LNCaP clone FGC (cell line): ENCODE data around the gene SLC34A3.

ENCODE experiments used
- DNase-seq: peaks from one replicate; pipeline ENCODE4 v3.0.0-alpha.2; 2011; ENCODE audit warnings: low read depth
- H3K4me3 ChIP-seq: 2 replicates; pipeline ENCODE4 v1.5.1; 2011; ENCODE audit warnings: mild to moderate bottlenecking, low read depth, low read length, control low read depth
- CTCF ChIP-seq: IDR thresholded peaks from 2 replicates; pipeline ENCODE4 v1.5.1; 2012; ENCODE audit warnings: mild to moderate bottlenecking; ENCODE audit not compliant: control insufficient read depth, insufficient read depth; ENCODE audit errors: extremely low read depth

SLC34A3 gene

GRCh38 chr9:137202966-137203365 is 27.7 kb upstream of the SLC34A3 start:
- DNase-seq = no peak
- no peak overlapping the region for H3K4me3 ChIP-seq
- no peak for TF ChIP-seq CTCF

- no peak for DNase-seq
- TF ChIP-seq CTCF = no peak
- peak overlapping the region; percentile 85 for H3K4me3 ChIP-seq
Observed at GRCh38 chr9:137204731-137205125, 26.0 kb upstream of the SLC34A3 start.

DNA sequence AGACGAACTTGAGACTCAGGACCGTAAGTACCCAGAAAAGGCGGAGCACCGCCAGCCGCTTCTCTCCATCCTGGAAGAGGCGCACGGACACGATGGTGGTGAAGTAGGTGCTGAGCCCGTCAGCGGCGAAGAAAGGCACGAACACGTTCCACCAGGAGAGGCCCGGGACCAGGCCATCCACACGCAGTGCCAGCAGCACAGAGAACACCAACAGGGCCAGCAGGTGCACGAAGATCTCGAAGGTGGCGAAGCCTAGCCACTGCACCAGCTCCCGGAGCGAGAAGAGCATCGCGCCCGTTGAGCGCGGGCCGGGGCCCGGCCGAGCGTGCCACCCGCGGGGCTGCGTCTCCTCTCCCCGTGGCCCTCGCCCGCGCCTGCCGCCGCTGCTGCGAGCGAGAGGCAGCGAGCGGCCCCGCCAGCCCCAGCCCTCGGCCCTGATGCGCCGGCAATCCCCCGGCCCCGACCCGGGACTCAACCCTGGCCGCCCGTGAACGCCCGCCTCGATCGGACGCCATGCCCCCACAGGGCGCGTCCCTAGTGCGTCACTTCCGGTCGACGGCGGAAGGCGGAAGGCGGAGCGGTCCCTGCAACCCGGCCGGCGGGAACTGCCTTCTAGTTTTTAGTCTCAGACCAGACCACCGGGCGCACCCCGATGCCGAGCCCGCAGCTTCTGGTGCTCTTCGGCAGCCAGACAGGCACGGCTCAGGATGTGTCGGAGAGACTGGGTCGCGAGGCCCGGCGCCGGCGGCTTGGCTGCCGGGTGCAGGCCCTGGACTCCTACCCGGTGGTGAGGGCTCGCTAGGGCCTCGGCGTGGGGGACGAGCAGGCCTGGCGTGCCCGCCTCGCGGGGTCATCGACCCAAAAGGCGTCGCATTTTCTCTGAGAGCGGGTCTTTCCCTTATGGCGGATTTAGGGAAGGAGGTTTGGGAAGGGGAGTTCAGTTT is 25.3 kb upstream of the SLC34A3 start, which contains the start of the genes NDOR1 and TMEM203:
NDOR1 (plus strand) TSS at position 575 of the 944 bp plus-strand sequence; CDS start at position 653, 78 bp downstream.
TMEM203 (minus strand) TSS at position 523 of the 944 bp plus-strand sequence; CDS start at position 289, 234 bp downstream.
- no peak for TF ChIP-seq CTCF
- DNase-seq = no peak
- peak within 1 kb of the TSS; percentile 85 for H3K4me3 ChIP-seq

- H3K4me3 ChIP-seq = peak overlapping the region; percentile 85
- DNase-seq = no peak
- TF ChIP-seq CTCF = no peak
Observed at GRCh38 chr9:137206602-137207001, 24.1 kb upstream of the SLC34A3 start.

DNA sequence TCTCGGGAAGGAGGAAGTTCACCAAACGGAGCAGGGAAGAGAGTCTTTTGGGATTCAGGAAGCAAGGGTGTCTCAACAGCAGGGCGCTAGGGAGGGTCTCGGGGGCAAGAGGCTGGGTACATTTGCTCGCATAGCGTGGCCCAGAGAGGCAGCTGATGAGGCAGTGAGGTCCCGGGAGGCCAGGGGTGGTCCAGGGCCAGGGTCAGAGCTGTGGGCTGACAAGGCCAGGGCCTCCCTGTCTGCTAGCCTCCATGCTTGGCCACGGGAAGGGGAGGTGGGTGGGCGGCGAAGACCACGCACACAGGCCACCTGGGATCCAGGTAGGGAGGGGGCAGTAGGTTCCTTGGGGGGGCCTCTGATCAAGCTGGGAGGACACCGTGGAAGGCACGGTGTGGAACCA is 19.2 kb upstream of the SLC34A3 start:
- TF ChIP-seq CTCF = no peak
- no peak overlapping the region for H3K4me3 ChIP-seq
- no peak for DNase-seq

GRCh38 chr9:137212520-137212919 is 18.2 kb upstream of the SLC34A3 start:
- no peak for TF ChIP-seq CTCF
- DNase-seq = no peak
- no peak overlapping the region for H3K4me3 ChIP-seq
